HTR-8/SVneo (cell line): ENCODE data around the gene PLPP4.

Experiments
- DNase-seq: peaks from one replicate; pipeline ENCODE4 v3.0.0; 2011; ENCODE audit warnings: low spot score, mixed read lengths; ENCODE audit not compliant: insufficient read length
- FAIRE-seq: peaks from 2 replicates; lab custom pipeline; 2011; peaks lifted over from hg19 to GRCh38; lab: Jason Lieb, UNC

The PLPP4 gene

GRCh38 chr10:120456626-120457430, at the start of gene PLPP4:
TSS of gene PLPP4 (plus strand) at chr10:120457227. CDS start at chr10:120457306, 79 bp downstream.
- FAIRE-seq (no peak), DNase-seq (no peak)

GRCh38 chr10:120409816-120410215, 47.2 kb upstream of the PLPP4 start:
- FAIRE-seq, result no peak
- no peak for DNase-seq

- DNase-seq (no peak), FAIRE-seq (no peak)
These were observed 42.1 kb upstream of the PLPP4 start for GRCh38 chr10:120414946-120415345.

GRCh38 chr10:120415709-120416330, 41.2 kb upstream of the PLPP4 start:
- DNase-seq (peak; percentile 18), FAIRE-seq (no peak)

- DNase-seq (no peak), FAIRE-seq (no peak)
These were observed 36.6 kb upstream of the PLPP4 start for GRCh38 chr10:120420421-120420820.

- FAIRE-seq (no peak), DNase-seq (no peak)
These were observed 35.8 kb upstream of the PLPP4 start for GRCh38 chr10:120421250-120421649.

- no peak for FAIRE-seq
- DNase-seq, result peak; percentile 37
These were observed 34.6 kb upstream of the PLPP4 start for GRCh38 chr10:120422457-120422856.

- no peak for FAIRE-seq
- DNase-seq, result peak; percentile 19
These were observed 33.4 kb upstream of the PLPP4 start for GRCh38 chr10:120423431-120424197.

GRCh38 chr10:120424198-120424464, 32.9 kb upstream of the PLPP4 start:
- DNase-seq (no peak), FAIRE-seq (no peak)

GRCh38 chr10:120426306-120426705, 30.7 kb upstream of the PLPP4 start:
- no peak for FAIRE-seq
- DNase-seq, result no peak

- FAIRE-seq (no peak), DNase-seq (no peak)
These were observed 28.3 kb upstream of the PLPP4 start for GRCh38 chr10:120428754-120429153.

- FAIRE-seq, result no peak
These were observed 27.6 kb upstream of the PLPP4 start for GRCh38 chr10:120429395-120429794.

GRCh38 chr10:120431251-120431651, 25.8 kb upstream of the PLPP4 start:
- no peak for FAIRE-seq

More at GRCh38 chr10:120429395-120429794, 27.6 kb upstream of the PLPP4 start:
- no peak for DNase-seq

GRCh38 chr10:120432209-120432608, 24.8 kb upstream of the PLPP4 start:
- FAIRE-seq, result no peak
- no peak for DNase-seq

More at GRCh38 chr10:120431251-120431651, 25.8 kb upstream of the PLPP4 start:
- DNase-seq, result no peak

- FAIRE-seq, result no peak
- no peak for DNase-seq
These were observed 23.9 kb upstream of the PLPP4 start for GRCh38 chr10:120433141-120433540.

GRCh38 chr10:120436439-120437112, 20.5 kb upstream of the PLPP4 start:
- no peak for FAIRE-seq
- no peak for DNase-seq

- FAIRE-seq (no peak), DNase-seq (no peak)
These were observed 19.5 kb upstream of the PLPP4 start for GRCh38 chr10:120437541-120437940.

- DNase-seq (no peak), FAIRE-seq (no peak)
These were observed 5.1 kb upstream of the PLPP4 start for GRCh38 chr10:120451968-120452367.

GRCh38 chr10:120453319-120453718, 3.7 kb upstream of the PLPP4 start:
- no peak for DNase-seq
- FAIRE-seq, result no peak

GRCh38 chr10:120453886-120454285, 3.1 kb upstream of the PLPP4 start:
- FAIRE-seq, result no peak
- no peak for DNase-seq

GRCh38 chr10:120455004-120455403, 2.0 kb upstream of the PLPP4 start:
- FAIRE-seq (no peak), DNase-seq (no peak)
